GM23248 (cell line): ENCODE data around the gene TGFBR1. TPM values are rescaled to one million over a fixed set of nuclear protein-coding genes. Genes with fewer than 3 reads are reported as not detected.

Source experiments
- DNase-seq: peaks from one replicate; pipeline ENCODE4 v3.0.0-alpha.2; 2015
- H2AFZ ChIP-seq: fragments of 200-600 bp; sonication (generic); 2 replicates; pipeline ENCODE4 v1.6.1; 2016; ENCODE audit warnings: antibody characterized with exemption
- H3F3A ChIP-seq: fragments of 200-600 bp; sonication (generic); 2 replicates; pipeline ENCODE4 v1.6.1; 2016; ENCODE audit warnings: mild to moderate bottlenecking, antibody characterized with exemption, mixed run types; ENCODE audit not compliant: insufficient read depth
- H3K27ac ChIP-seq: fragments of 200-600 bp; sonication (generic); 2 replicates; pipeline ENCODE4 v1.5.1; 2016; ENCODE audit warnings: mild to moderate bottlenecking
- H3K27me3 ChIP-seq: fragments of 200-600 bp; sonication (generic); replicated peaks from 2 replicates; pipeline ENCODE4 v1.6.1; 2016; ENCODE audit warnings: mild to moderate bottlenecking; ENCODE audit not compliant: insufficient read depth
- H3K36me3 ChIP-seq: fragments of 200-600 bp; sonication (generic); 2 replicates; pipeline ENCODE4 v1.6.1; 2016; ENCODE audit warnings: low read depth, mild to moderate bottlenecking
- H3K4me1 ChIP-seq: fragments of 200-600 bp; sonication (generic); 2 replicates; pipeline ENCODE4 v1.6.1; 2016; ENCODE audit warnings: mild to moderate bottlenecking; ENCODE audit not compliant: insufficient read depth
- H3K4me2 ChIP-seq: fragments of 200-600 bp; sonication (generic); one replicate; pipeline ENCODE4 v1.6.1; 2016; ENCODE audit warnings: mild to moderate bottlenecking; ENCODE audit not compliant: unreplicated experiment
- H3K4me3 ChIP-seq: fragments of 200-600 bp; sonication (generic); 2 replicates; pipeline ENCODE4 v1.5.1; 2016; ENCODE audit warnings: mild to moderate bottlenecking
- H3K79me2 ChIP-seq: fragments of 200-600 bp; sonication (generic); 2 replicates; pipeline ENCODE4 v1.6.1; 2016; ENCODE audit warnings: mild to moderate bottlenecking; ENCODE audit not compliant: insufficient read depth
- H3K9ac ChIP-seq: fragments of 200-600 bp; sonication (generic); 2 replicates; pipeline ENCODE4 v1.6.1; 2016; ENCODE audit warnings: mild to moderate bottlenecking
- H3K9me2 ChIP-seq: fragments of 200-600 bp; sonication (generic); 2 replicates; pipeline ENCODE4 v1.6.1; 2016; ENCODE audit warnings: mixed run types, mild to moderate bottlenecking, moderate library complexity; ENCODE audit not compliant: insufficient read depth
- H3K9me3 ChIP-seq: fragments of 200-600 bp; sonication (generic); one replicate; pipeline ENCODE4 v1.6.1; 2017; ENCODE audit warnings: low read depth
- H4K20me1 ChIP-seq: fragments of 200-600 bp; sonication (generic); 2 replicates; pipeline ENCODE4 v1.6.0; 2016; ENCODE audit not compliant: insufficient read depth
- EZH2 ChIP-seq: fragments of 200-600 bp; sonication (generic); IDR thresholded peaks from 2 replicates; pipeline ENCODE4 v1.6.1; 2018; ENCODE audit warnings: antibody characterized with exemption, mild to moderate bottlenecking; ENCODE audit not compliant: insufficient read depth, poor library complexity, severe bottlenecking
- EZH2phosphoT487 ChIP-seq: fragments of 200-600 bp; sonication (generic); IDR thresholded peaks from 2 replicates; pipeline ENCODE4 v1.6.1; 2018; ENCODE audit warnings: antibody characterized with exemption, moderate library complexity, mild to moderate bottlenecking, low read depth; ENCODE audit not compliant: insufficient read depth
- WGBS, 2 experiments: methylation state at CpG; one replicate each; pipeline ENCODE4 v1.1.6; 2015 to 2017; ENCODE audit warnings: low lambda C conversion rate in 2 of 2, low coverage in 1 of 2; ENCODE audit errors: missing lambda C conversion rate in 2 of 2; 5-methylcytosine and 5-hydroxymethylcytosine counted together
- in situ Hi-C: fragments of 300-500 bp; cut with MboI; formaldehyde crosslinking; loops from 2 replicates; pipeline ENCODE4 v1.15.0; 2020
- polyA plus RNA-seq: library from polyadenylated mRNA; unstranded; fragments of >200 nt; fragmentation: Nextera tagmentation; extraction: Ambion mirVana; gene quantifications from 2 replicates; pipeline ENCODE4 v1.2.1, GENCODE V29; 2016
- total RNA-seq: library from RNA; depleted of rRNA; stranded (reverse); fragments of >200 nt; shearing (Covaris generic); gene quantifications from 2 replicates; pipeline ENCODE4 v1.2.3, GENCODE V29; 2014

The TGFBR1 gene
- total and polyA plus RNA-seq, 2 experiments from 2014 or later: 46.3 to 73.9 TPM

DNA sequence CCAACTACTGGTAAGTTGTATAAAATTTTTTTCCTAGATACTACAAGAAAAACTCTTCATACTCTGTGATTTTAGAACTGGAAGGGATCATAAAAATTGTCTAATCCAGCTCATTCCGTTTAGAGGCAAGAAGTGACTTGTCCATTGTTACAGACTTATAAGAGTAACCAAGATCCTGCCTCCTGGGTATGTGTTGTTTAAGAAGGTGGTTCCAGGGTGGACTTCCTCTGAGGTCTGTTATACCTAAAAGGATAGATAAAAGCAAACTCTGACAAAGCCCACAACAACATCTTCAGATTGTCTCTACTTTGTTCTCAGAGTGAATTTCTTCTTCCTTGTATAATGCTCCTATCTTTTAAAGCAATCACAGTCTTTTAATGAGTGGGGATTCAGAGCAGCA, 24.2 kb downstream of the TGFBR1 start:
- DNase-seq: no peak
- Histone ChIP-seq H3K9me3 (no peaks in the 10 kb centered on the region), H3K4me2 (no peak overlapping the region), H3K36me3 (peaks cover 22% of the 10 kb centered on the region), H3K27me3 (no peaks in the 10 kb centered on the region), H2AFZ (no peak overlapping the region), H3K9ac (no peak overlapping the region), H3F3A (peaks cover 16% of the 10 kb centered on the region), H3K79me2 (peaks cover 100% of the 10 kb centered on the region), H3K9me2 (no peaks in the 10 kb centered on the region), H3K4me1 (peaks cover 26% of the 10 kb centered on the region), H3K4me3 (no peak overlapping the region), H3K27ac (no peak overlapping the region), H4K20me1 (peaks cover 4% of the 10 kb centered on the region; the same call in 1 of the 2 replicates)
- TF ChIP-seq EZH2: no peak
- in situ Hi-C loops: loop anchor here (25.0 kb wide), 1 partner anchor 117 kb away; no protein-coding TSS in a partner anchor
- 20 to 32% methylated on average over 1 of the region's 1 CpG for WGBS, 2 experiments

DNA sequence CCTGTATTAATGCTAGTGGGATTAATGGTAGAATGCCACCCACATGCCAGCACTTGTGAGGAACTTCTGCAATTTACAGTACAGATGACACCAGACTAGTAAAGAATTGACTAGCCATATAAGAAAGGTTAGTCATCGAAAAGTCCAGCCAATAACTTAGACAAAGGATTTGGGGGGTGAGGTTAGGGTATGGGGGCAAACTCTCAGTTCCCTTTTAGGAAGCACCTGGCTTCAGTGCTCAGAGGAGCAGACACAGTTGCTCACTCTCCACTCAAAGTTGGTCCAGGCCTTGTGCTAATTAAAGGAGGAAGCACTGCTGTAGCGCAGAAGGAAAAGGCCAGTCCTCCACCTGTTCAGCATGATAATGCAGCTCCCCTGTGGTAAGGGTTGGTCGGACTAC, 25.2 kb downstream of the TGFBR1 start:
- peaks cover 22% of the 10 kb centered on the region for H3K36me3 ChIP-seq
- H3K27ac ChIP-seq: no peak overlapping the region
- in situ Hi-C loops: loop anchor here (10.0 to 25.0 kb wide), 2 partner anchors 118 to 275 kb away; no protein-coding TSS in a partner anchor

DNA sequence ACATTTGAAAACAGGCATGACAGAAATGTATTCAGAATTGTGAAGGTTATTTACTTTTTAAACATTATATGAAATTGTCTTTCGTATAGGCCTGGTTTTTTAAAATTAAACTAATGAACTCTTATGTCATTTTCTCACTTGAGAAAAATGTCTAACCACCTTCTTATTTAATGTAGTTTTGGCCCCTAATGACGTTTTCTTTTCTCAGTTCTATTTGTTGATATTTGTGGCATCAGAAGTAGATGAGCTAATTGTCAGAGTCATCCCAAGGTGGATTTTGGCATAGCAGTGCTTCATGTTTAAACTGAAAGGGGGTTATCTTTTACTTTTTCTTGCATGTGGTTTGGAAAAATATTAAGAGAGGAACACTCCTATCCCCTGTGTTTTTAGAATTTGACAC, 28.2 kb downstream of the TGFBR1 start:
- no peak overlapping the region for H3K9ac ChIP-seq
- H3K27ac ChIP-seq: no peak overlapping the region
- 55 to 61% methylated on average over 2 of the region's 2 CpGs for WGBS, 2 experiments
- H3K4me3 ChIP-seq: no peak overlapping the region
- H4K20me1 ChIP-seq: no peaks in the 10 kb centered on the region
- peaks cover 27% of the 10 kb centered on the region for H3K4me1 ChIP-seq
- TF ChIP-seq EZH2 (no peak), EZH2phosphoT487 (no peak)
- no peak overlapping the region for H2AFZ ChIP-seq
- H3K36me3 ChIP-seq: peaks cover 40% of the 10 kb centered on the region
- no peaks in the 10 kb centered on the region for H3K9me2 ChIP-seq
- H3K79me2 ChIP-seq: peaks cover 81% of the 10 kb centered on the region
- H3K9me3 ChIP-seq: no peaks in the 10 kb centered on the region
- in situ Hi-C loops: loop anchor here (10.0 to 25.0 kb wide), 2 partner anchors 121 to 278 kb away; no protein-coding TSS in a partner anchor
- no peaks in the 10 kb centered on the region for H3K27me3 ChIP-seq
- H3F3A ChIP-seq: peaks cover 30% of the 10 kb centered on the region
- no peak overlapping the region for H3K4me2 ChIP-seq
- no peak for DNase-seq

More for the DNA sequence above, 25.2 kb downstream of the TGFBR1 start:
- peaks cover 23% of the 10 kb centered on the region for H3F3A ChIP-seq
- H3K9me3 ChIP-seq: no peaks in the 10 kb centered on the region
- WGBS, 2 experiments: 78 to 93% methylated on average over 3 of the region's 3 CpGs
- TF ChIP-seq EZH2phosphoT487 (no peak), EZH2 (no peak)
- peaks cover 4% of the 10 kb centered on the region; the same call in 1 of the 2 replicates for H4K20me1 ChIP-seq
- H3K4me1 ChIP-seq: peaks cover 35% of the 10 kb centered on the region
- peaks cover 94% of the 10 kb centered on the region for H3K79me2 ChIP-seq
- no peak for DNase-seq
- H3K27me3 ChIP-seq: no peaks in the 10 kb centered on the region
- no peak overlapping the region for H3K4me2 ChIP-seq
- no peaks in the 10 kb centered on the region for H3K9me2 ChIP-seq
- H2AFZ ChIP-seq: no peak overlapping the region
- H3K4me3 ChIP-seq: no peak overlapping the region
- no peak overlapping the region for H3K9ac ChIP-seq

DNA sequence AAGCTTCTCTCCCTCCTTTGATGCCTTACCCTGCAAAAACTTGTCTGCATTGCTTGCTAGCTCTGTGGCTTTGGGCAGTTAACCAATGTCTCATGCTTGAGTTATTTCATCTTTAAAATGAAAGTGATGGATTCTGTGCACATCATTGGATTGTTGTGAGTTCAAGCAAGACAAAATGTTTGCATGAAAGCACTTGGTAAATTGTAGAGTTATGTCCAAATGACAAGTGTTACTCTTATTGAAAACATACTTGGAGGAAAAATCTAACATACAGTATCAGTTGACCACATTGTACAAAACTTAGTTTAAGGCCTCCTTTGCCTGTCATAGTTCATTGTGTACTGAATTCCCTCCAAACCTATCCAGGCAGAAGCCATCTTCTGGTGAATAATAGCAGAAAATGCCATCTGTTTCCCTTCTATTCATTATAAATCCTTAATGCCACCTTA, 30.0 kb downstream of the TGFBR1 start:
- DNase-seq: peak; percentile 77

More for the DNA sequence above, 30.0 kb downstream of the TGFBR1 start:
- in situ Hi-C loops: loop anchor here (10.0 to 25.0 kb wide), 2 partner anchors 123 to 280 kb away; no protein-coding TSS in a partner anchor
- Histone ChIP-seq H3K4me3 (no peak overlapping the region), H3K36me3 (peaks cover 50% of the 10 kb centered on the region), H4K20me1 (no peaks in the 10 kb centered on the region), H3K9ac (0 out of 2 replicates have a peak overlapping the region, but pooled peaks have one; percentile 0), H3K27me3 (no peaks in the 10 kb centered on the region), H2AFZ (no peak overlapping the region), H3K9me3 (no peaks in the 10 kb centered on the region), H3K79me2 (peaks cover 73% of the 10 kb centered on the region), H3K27ac (peak overlapping the region; percentile 17), H3F3A (peaks cover 22% of the 10 kb centered on the region), H3K9me2 (no peaks in the 10 kb centered on the region), H3K4me2 (peak overlapping the region; percentile 6), H3K4me1 (peaks cover 25% of the 10 kb centered on the region)
- TF ChIP-seq EZH2 (no peak), EZH2phosphoT487 (no peak)
